ENCODE data around the gene IGDCC3.

- TF ChIP-seq CTCF (IDR thresholded peaks at IDR 0.05) = no peak
- no peak for TF ChIP-seq POLR2A (IDR thresholded peaks at IDR 0.05)
Measured at GRCh38 chr15:65383991-65384390, 6.2 kb upstream of the IGDCC3 start.

All from body of pancreas (tissue), 4 donors.